Trophoblast cell (in vitro differentiated cells and primary cell): Measurements from ENCODE around the gene RBM28.

Experiments
- DNase-seq, 2 donors: peaks; one replicate each; pipeline ENCODE4 v3.0.0-alpha.2; 2016
- H2AFZ ChIP-seq: 2 replicates; pipeline ENCODE4 v1.6.1; 2013; ENCODE audit warnings: low read length, moderate library complexity, mild to moderate bottlenecking; ENCODE audit not compliant: insufficient read depth, poor library complexity
- H2AK5ac ChIP-seq: 2 replicates; pipeline ENCODE4 v1.6.1; 2013; ENCODE audit warnings: mild to moderate bottlenecking, low read length
- H2BK120ac ChIP-seq: 2 replicates; pipeline ENCODE4 v1.6.1; 2013; ENCODE audit warnings: low read length, mild to moderate bottlenecking, moderate library complexity; ENCODE audit not compliant: insufficient read depth, poor library complexity
- H2BK12ac ChIP-seq: 2 replicates; pipeline ENCODE4 v1.6.1; 2013; ENCODE audit warnings: mild to moderate bottlenecking, low read length, moderate library complexity
- H2BK5ac ChIP-seq: 2 replicates; pipeline ENCODE4 v1.6.1; 2013; ENCODE audit warnings: low read length, low read depth, moderate library complexity, mild to moderate bottlenecking; ENCODE audit not compliant: poor library complexity
- H3K14ac ChIP-seq: 2 replicates; pipeline ENCODE4 v1.6.1; 2013; ENCODE audit warnings: mild to moderate bottlenecking, low read length
- H3K18ac ChIP-seq: 2 replicates; pipeline ENCODE4 v1.6.1; 2013; ENCODE audit warnings: mild to moderate bottlenecking, low read length
- H3K23ac ChIP-seq: 2 replicates; pipeline ENCODE4 v1.6.1; 2013; ENCODE audit warnings: low read length
- H3K27ac ChIP-seq: 2 replicates; pipeline ENCODE4 v1.5.1; 2013; ENCODE audit warnings: low read depth, mild to moderate bottlenecking, inconsistent platforms, low read length, moderate library complexity
- H3K27me3 ChIP-seq: 2 replicates; pipeline ENCODE4 v1.6.1; 2013; ENCODE audit warnings: inconsistent platforms, mild to moderate bottlenecking, low read length, moderate library complexity; ENCODE audit not compliant: insufficient read depth
- H3K36me3 ChIP-seq, 2 experiments: 1 replicate in 1 of 2; 2 replicates in 1 of 2; pipeline ENCODE4 v1.6.1; 2013; ENCODE audit warnings: low read length in 2 of 2, mild to moderate bottlenecking in 2 of 2, moderate library complexity in 1 of 2; ENCODE audit not compliant: insufficient read depth in 2 of 2, control insufficient read depth in 1 of 2
- H3K4ac ChIP-seq: 2 replicates; pipeline ENCODE4 v1.6.1; 2013; ENCODE audit warnings: low read depth, mild to moderate bottlenecking, low read length, moderate library complexity
- H3K4me1 ChIP-seq, 2 experiments: 1 replicate in 1 of 2; 2 replicates in 1 of 2; pipeline ENCODE4 v1.6.1; 2013; ENCODE audit warnings: low read length in 2 of 2, mild to moderate bottlenecking in 2 of 2, moderate library complexity in 1 of 2; ENCODE audit not compliant: insufficient read depth in 2 of 2, control insufficient read depth in 1 of 2
- H3K4me2 ChIP-seq: 2 replicates; pipeline ENCODE4 v1.6.1; 2013; ENCODE audit warnings: inconsistent platforms, mild to moderate bottlenecking, low read length, moderate library complexity
- H3K4me3 ChIP-seq: 2 replicates; pipeline ENCODE4 v1.5.1; 2013; ENCODE audit warnings: mild to moderate bottlenecking, low read depth, low read length, inconsistent platforms
- H3K79me1 ChIP-seq: one replicate; pipeline ENCODE4 v1.6.1; 2013; ENCODE audit warnings: low read length
- H3K79me2 ChIP-seq: 2 replicates; pipeline ENCODE4 v1.6.1; 2013; ENCODE audit warnings: low read length, mild to moderate bottlenecking; ENCODE audit not compliant: control insufficient read depth, insufficient read depth, poor library complexity
- H3K9ac ChIP-seq: 2 replicates; pipeline ENCODE4 v1.6.1; 2013; ENCODE audit warnings: mild to moderate bottlenecking, low read length
- H3K9me3 ChIP-seq: 2 replicates; pipeline ENCODE4 v1.6.1; 2013; ENCODE audit warnings: low read depth, mild to moderate bottlenecking, control low read depth, inconsistent platforms, low read length; ENCODE audit not compliant: insufficient read depth
- H4K12ac ChIP-seq: 2 replicates; pipeline ENCODE4 v1.6.1; 2013; ENCODE audit warnings: low read depth, mild to moderate bottlenecking, low read length, moderate library complexity
- H4K8ac ChIP-seq: 2 replicates; pipeline ENCODE4 v1.6.1; 2013; ENCODE audit warnings: low read depth, mild to moderate bottlenecking, low read length, moderate library complexity
- H4K91ac ChIP-seq: one replicate; pipeline ENCODE4 v1.6.1; 2013; ENCODE audit warnings: low read depth, mild to moderate bottlenecking, low read length, moderate library complexity
- WGBS: extraction: QIAGEN DNeasy Blood & Tissue Kit; methylation state at CpG from one replicate; pipeline ENCODE4 v1.1.7; 2013; ENCODE audit warnings: missing lambda C conversion rate; ENCODE audit not compliant: insufficient read length, insufficient coverage; ENCODE audit errors: extremely low coverage; 5-methylcytosine and 5-hydroxymethylcytosine counted together

RBM28 gene

DNA sequence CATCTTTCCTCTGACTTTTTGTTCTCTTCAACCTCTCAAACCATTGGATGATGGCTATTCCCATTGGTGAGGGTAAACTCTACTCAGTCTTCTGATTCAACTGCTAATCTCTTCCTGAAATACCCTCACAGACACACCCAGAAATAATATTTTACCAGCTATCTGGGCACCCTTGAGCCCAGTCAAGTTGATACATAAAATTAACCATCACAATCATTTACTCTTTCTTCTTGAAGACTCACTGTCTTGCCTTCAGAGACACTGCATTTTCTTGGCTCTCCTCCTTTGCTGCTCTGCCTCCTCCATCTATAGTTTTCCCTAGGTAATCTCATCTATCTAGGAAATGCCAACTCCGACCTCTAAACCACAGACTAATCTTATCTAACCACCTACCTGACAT is 30.3 kb upstream of the RBM28 start:
- no peak overlapping the region for H3K9ac ChIP-seq
- H3K27me3 ChIP-seq: no peaks in the 10 kb centered on the region
- no peaks in the 10 kb centered on the region for H3K36me3 ChIP-seq
- no peak overlapping the region for H3K4me2 ChIP-seq
- H3K4me1 ChIP-seq: peaks cover 1 to 4% of the 10 kb centered on the region in 2 experiments
- no peak overlapping the region for H3K27ac ChIP-seq
- H3K4ac ChIP-seq: no peak overlapping the region
- no peak overlapping the region for H3K4me3 ChIP-seq
- no peak overlapping the region for H2BK120ac ChIP-seq
- no peak overlapping the region for H3K23ac ChIP-seq
- H3K79me1 ChIP-seq: peaks cover 5% of the 10 kb centered on the region
- no peak overlapping the region for H4K8ac ChIP-seq
- H3K14ac ChIP-seq: no peak overlapping the region
- H2BK5ac ChIP-seq: no peak overlapping the region
- no CpG with 5 or more reads among the region's 1 CpG for WGBS
- H4K12ac ChIP-seq: no peak overlapping the region
- H3K79me2 ChIP-seq: peaks cover under 1% of the 10 kb centered on the region
- H2AFZ ChIP-seq: no peak overlapping the region
- no peak overlapping the region for H4K91ac ChIP-seq
- H2BK12ac ChIP-seq: no peak overlapping the region
- H3K9me3 ChIP-seq: no peaks in the 10 kb centered on the region
- no peak for DNase-seq
- no peak overlapping the region for H3K18ac ChIP-seq
- no peak overlapping the region for H2AK5ac ChIP-seq

- Histone ChIP-seq H4K8ac (no peak overlapping the region), H3K27me3 (no peaks in the 10 kb centered on the region), H3K27ac (no peak overlapping the region), H2AFZ (no peak overlapping the region), H2BK12ac (no peak overlapping the region), H3K79me1 (peaks cover 4% of the 10 kb centered on the region), H3K23ac (no peak overlapping the region), H3K79me2 (no peaks in the 10 kb centered on the region), H2AK5ac (no peak overlapping the region), H3K14ac (no peak overlapping the region), H2BK120ac (no peak overlapping the region), H3K9ac (no peak overlapping the region), H3K9me3 (no peaks in the 10 kb centered on the region), H3K4me2 (no peak overlapping the region), H2BK5ac (no peak overlapping the region), H3K4me1 (peaks cover 0 to under 1% of the 10 kb centered on the region in 2 experiments), H4K91ac (no peak overlapping the region), H3K4me3 (no peak overlapping the region), H3K18ac (no peak overlapping the region), H3K36me3 (no peaks in the 10 kb centered on the region), H4K12ac (no peak overlapping the region), H3K4ac (no peak overlapping the region)
- WGBS: no CpG with 5 or more reads among the region's 2 CpGs
- no peak for DNase-seq
Observed at GRCh38 chr7:128373606-128374005, 29.9 kb upstream of the RBM28 start.

DNA sequence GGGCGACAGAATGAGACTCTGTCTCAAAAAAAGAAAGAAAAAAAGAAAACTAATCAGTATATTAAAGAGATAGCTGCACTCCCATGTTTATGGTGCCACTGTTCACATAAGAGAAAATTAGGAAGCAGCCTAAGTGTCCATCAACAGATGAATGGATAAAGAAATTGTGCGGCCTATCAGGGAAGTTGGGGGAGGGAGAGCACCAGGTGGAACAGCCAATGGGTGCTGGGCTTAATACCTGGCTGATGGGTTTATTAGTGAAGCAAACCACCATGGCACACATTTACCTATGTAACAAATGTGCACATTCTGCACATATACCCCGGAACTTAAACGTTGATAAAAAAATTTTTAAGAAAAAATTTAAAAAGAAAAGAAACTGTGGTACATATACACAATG is 26.8 kb upstream of the RBM28 start:
- Histone ChIP-seq H3K4ac (no peak overlapping the region), H3K14ac (no peak overlapping the region), H3K27ac (no peak overlapping the region), H3K36me3 (no peaks in the 10 kb centered on the region), H3K9ac (no peak overlapping the region), H4K12ac (no peak overlapping the region), H3K9me3 (no peaks in the 10 kb centered on the region), H3K79me2 (no peaks in the 10 kb centered on the region), H2AFZ (no peak overlapping the region), H3K27me3 (no peaks in the 10 kb centered on the region), H2BK12ac (no peak overlapping the region), H2AK5ac (no peak overlapping the region), H3K23ac (no peak overlapping the region), H3K18ac (no peak overlapping the region), H4K8ac (no peak overlapping the region), H2BK120ac (no peak overlapping the region), H2BK5ac (no peak overlapping the region), H3K4me1 (peaks cover 2 to 4% of the 10 kb centered on the region in 2 experiments), H3K4me2 (no peak overlapping the region), H4K91ac (no peak overlapping the region), H3K4me3 (no peak overlapping the region), H3K79me1 (peaks cover 3% of the 10 kb centered on the region)
- DNase-seq: no peak
- WGBS: no CpG with 5 or more reads among the region's 4 CpGs

- no peak overlapping the region for H3K27ac ChIP-seq
- H3K9ac ChIP-seq: no peak overlapping the region
- peaks cover 4% of the 10 kb centered on the region for H3K79me1 ChIP-seq
- H3K4me3 ChIP-seq: no peak overlapping the region
- H2BK12ac ChIP-seq: no peak overlapping the region
- H2BK120ac ChIP-seq: no peak overlapping the region
- H3K4me2 ChIP-seq: no peak overlapping the region
- no peak for DNase-seq
- no peak overlapping the region for H4K8ac ChIP-seq
- H4K91ac ChIP-seq: no peak overlapping the region
- H3K79me2 ChIP-seq: no peaks in the 10 kb centered on the region
- no peak overlapping the region for H2AFZ ChIP-seq
- no peak overlapping the region for H2AK5ac ChIP-seq
- H3K23ac ChIP-seq: no peak overlapping the region
- H4K12ac ChIP-seq: no peak overlapping the region
- H3K18ac ChIP-seq: no peak overlapping the region
- no peak overlapping the region for H2BK5ac ChIP-seq
- H3K36me3 ChIP-seq: no peaks in the 10 kb centered on the region
- H3K4me1 ChIP-seq: peaks cover 2 to 6% of the 10 kb centered on the region in 2 experiments
- no peaks in the 10 kb centered on the region for H3K27me3 ChIP-seq
- no peak overlapping the region for H3K4ac ChIP-seq
- H3K9me3 ChIP-seq: no peaks in the 10 kb centered on the region
- H3K14ac ChIP-seq: no peak overlapping the region
Observed at GRCh38 chr7:128366986-128367385, 23.3 kb upstream of the RBM28 start.
